ENCODE data around the gene RAP1GAP. TPM values are rescaled to one million over a fixed set of nuclear protein-coding genes. Genes with fewer than 3 reads are reported as not detected.

Gene RAP1GAP
- total and polyA plus RNA-seq, 8 donors, result 21.1 to 117 (median 59.2) TPM

DNA sequence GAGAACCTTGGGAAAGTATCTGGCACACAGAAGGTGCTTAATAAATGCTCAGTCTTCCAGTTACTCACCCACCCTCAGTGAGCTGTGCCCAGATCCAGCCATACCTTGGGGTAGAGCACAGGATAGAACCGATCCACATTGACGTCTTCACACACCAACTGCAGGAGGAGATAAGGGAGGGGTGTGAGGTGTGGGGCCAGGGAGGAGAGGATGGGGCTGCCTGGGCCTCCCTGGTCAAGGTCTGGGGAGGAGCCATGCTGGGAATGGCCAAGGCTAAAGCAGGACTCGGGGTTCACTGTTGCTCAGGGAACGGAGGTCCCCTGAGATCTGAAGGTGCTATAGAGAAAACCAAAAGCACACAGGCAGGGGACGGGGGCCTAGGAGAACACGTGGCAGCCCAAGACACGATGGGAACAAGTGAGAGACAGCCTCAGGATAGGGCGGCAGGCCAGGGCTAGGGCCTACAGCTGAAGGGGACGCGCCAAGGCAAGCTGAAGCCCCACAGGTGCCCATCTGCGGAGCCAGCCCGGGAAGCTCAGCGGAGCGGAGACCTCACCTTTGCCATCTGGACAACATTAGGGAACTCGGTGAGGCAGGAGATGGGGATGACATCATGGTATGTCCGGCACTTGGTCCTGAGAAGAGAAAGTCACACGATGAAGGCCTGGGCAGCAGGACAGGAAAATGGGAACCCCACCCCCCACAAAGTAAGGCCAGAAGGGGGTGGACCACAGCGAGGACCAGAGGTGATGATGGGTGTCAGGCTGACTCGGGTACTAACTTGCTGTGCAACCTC is 55.9 kb downstream of the RAP1GAP start:
- WGBS, 5 donors, result 83 to 87% (median 84%) methylated on average over 18 to 19 of the region's 19 CpGs
- Histone ChIP-seq H3K36me3 (peaks cover 3 to 51% (median 36%) of the 10 kb centered on the region in 4 donors), H3K9me3 (no peaks in the 10 kb centered on the region), H3K27ac (no peak overlapping the region), H3K4me1 (peaks cover 2 to 24% (median 12%) of the 10 kb centered on the region in 4 donors), H3K27me3 (peaks cover 0 to under 1% (median 0%) of the 10 kb centered on the region in 3 donors), H3K4me3 (no peak overlapping the region)
- TF ChIP-seq POLR2AphosphoS5 (IDR thresholded peaks at IDR 0.05) (no peak), EP300 (IDR thresholded peaks at IDR 0.05) (no peak), POLR2A (IDR thresholded peaks at IDR 0.05) (no peak)
- TF ChIP-seq, protein P1, sequence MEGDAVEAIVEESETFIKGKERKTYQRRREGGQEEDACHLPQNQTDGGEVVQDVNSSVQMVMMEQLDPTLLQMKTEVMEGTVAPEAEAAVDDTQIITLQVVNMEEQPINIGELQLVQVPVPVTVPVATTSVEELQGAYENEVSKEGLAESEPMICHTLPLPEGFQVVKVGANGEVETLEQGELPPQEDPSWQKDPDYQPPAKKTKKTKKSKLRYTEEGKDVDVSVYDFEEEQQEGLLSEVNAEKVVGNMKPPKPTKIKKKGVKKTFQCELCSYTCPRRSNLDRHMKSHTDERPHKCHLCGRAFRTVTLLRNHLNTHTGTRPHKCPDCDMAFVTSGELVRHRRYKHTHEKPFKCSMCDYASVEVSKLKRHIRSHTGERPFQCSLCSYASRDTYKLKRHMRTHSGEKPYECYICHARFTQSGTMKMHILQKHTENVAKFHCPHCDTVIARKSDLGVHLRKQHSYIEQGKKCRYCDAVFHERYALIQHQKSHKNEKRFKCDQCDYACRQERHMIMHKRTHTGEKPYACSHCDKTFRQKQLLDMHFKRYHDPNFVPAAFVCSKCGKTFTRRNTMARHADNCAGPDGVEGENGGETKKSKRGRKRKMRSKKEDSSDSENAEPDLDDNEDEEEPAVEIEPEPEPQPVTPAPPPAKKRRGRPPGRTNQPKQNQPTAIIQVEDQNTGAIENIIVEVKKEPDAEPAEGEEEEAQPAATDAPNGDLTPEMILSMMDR (IDR thresholded peaks at IDR 0.05), result no peak
- intact Hi-C loops (cut with DNase I; ENCODE audit: low total_unique reads), result no loop called here
- no peak for DNase-seq

- Histone ChIP-seq H3K27ac (no peak overlapping the region), H3K36me3 (peaks cover 3 to 43% (median 36%) of the 10 kb centered on the region in 4 donors), H3K9me3 (no peaks in the 10 kb centered on the region), H3K27me3 (peaks cover 0 to 7% (median 0%) of the 10 kb centered on the region in 3 donors), H3K4me3 (no peak overlapping the region), H3K4me1 (peaks cover 3 to 30% (median 20%) of the 10 kb centered on the region in 4 donors)
- 89 to 95% (median 94%) methylated on average over 11 to 13 of the region's 13 CpGs for WGBS, 5 donors
- intact Hi-C loops (cut with DNase I; ENCODE audit: low total_unique reads), result no loop called here
- no peak for DNase-seq
- TF ChIP-seq, protein P1 (IDR thresholded peaks at IDR 0.05), result no peak
- no peak for TF ChIP-seq EP300 (IDR thresholded peaks at IDR 0.05)
- no peak for TF ChIP-seq POLR2AphosphoS5 (IDR thresholded peaks at IDR 0.05)
- TF ChIP-seq POLR2A (IDR thresholded peaks at IDR 0.05), result no peak
Measured at GRCh38 chr1:21612057-21612456, 57.1 kb downstream of the RAP1GAP start.

DNA sequence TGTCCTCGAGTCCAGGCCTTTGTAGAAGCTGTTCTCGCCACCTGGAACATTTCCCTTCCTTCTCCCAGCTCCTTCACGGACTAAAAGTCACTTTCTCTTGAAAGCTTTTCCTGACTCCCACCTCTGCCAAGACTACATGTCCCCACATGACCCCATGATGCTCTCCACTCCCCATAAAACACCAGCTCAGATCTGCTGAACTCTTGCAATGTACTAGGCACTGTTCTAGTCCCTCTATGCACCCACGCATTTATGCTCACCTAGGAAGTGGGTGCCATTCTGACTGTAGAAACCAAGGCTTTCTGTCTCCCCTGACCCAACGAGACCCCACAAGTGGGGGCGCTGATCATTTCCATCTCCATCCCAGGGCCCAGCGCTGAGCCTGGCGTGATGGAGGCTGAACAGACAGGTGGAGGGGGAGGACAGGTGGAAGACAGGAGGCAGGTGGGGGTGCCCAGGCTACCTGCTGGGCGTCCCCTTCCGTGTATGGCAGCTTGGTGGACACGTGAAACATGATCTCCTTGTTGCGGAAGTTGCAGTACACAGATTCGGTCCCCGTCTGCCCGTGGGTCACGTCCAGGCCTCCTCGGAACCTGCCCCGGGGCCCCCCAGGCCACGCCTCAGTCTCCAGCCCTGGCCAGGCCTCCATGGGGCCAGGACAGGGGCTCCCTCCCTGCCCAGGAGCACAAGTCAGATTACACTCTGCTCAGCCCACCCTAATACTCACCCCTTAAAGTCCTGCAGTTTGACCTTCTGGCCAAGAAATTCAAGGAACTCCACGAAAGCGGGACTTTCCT is 58.0 kb downstream of the RAP1GAP start:
- Histone ChIP-seq H3K4me1 (peaks cover 3 to 24% (median 16%) of the 10 kb centered on the region in 4 donors), H3K36me3 (peaks cover 3 to 43% (median 36%) of the 10 kb centered on the region in 4 donors), H3K9me3 (no peaks in the 10 kb centered on the region), H3K27me3 (peaks cover 0 to 7% (median 0%) of the 10 kb centered on the region in 3 donors), H3K27ac (no peak overlapping the region), H3K4me3 (no peak overlapping the region)
- intact Hi-C loops (cut with DNase I; ENCODE audit: low total_unique reads), result no loop called here
- DNase-seq, result no peak
- TF ChIP-seq EP300 (IDR thresholded peaks at IDR 0.05) (no peak), POLR2AphosphoS5 (IDR thresholded peaks at IDR 0.05) (no peak), POLR2A (IDR thresholded peaks at IDR 0.05) (no peak)
- TF ChIP-seq, protein P1 (IDR thresholded peaks at IDR 0.05), result no peak
- WGBS, 5 donors, result 74 to 84% (median 81%) methylated on average over 17 to 21 of the region's 21 CpGs

DNA sequence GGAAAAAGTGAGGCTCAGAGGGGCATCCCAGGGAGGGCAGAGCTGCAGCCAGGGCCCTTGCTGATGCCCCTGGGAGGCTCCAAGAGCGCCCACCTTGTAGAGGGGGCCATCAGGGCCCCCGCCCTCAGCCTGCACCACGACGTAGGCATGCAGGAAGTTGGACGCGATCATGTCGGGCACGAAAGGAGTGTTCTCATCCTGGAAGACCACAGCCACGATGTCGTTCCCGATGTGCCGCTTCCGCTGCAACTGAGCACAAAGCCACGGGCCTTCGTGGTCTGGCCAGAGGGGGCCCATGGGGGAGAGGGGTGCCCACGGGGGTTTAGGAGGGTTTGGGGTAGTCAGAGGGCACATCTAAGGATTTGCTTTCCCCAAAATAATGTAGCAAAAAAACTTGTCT is 59.1 kb downstream of the RAP1GAP start:
- Histone ChIP-seq H3K4me1 (peaks cover 3 to 22% (median 15%) of the 10 kb centered on the region in 4 donors), H3K27me3 (peaks cover 0 to 7% (median 0%) of the 10 kb centered on the region in 3 donors), H3K36me3 (peaks cover 3 to 54% (median 39%) of the 10 kb centered on the region in 4 donors), H3K4me3 (no peak overlapping the region), H3K9me3 (no peaks in the 10 kb centered on the region), H3K27ac (no peak overlapping the region)
- DNase-seq, result no peak
- intact Hi-C loops (cut with DNase I; ENCODE audit: low total_unique reads), result no loop called here
- WGBS, 5 donors, result 81 to 87% (median 82%) methylated on average over 16 of the region's 16 CpGs
- TF ChIP-seq POLR2A (IDR thresholded peaks at IDR 0.05), result no peak
- TF ChIP-seq POLR2AphosphoS5 (IDR thresholded peaks at IDR 0.05), result no peak
- TF ChIP-seq, protein P1 (IDR thresholded peaks at IDR 0.05), result no peak
- no peak for TF ChIP-seq EP300 (IDR thresholded peaks at IDR 0.05)

Data from stomach (tissue), 9 donors.